Neural cell (in vitro differentiated cells): ENCODE data around the gene EFCAB11. TPM values are rescaled to one million over a fixed set of nuclear protein-coding genes. Genes with fewer than 3 reads are reported as not detected.

ENCODE experiments used
- H2AFZ ChIP-seq: fragments of 200-600, 300-800 bp; sonication (generic), shearing (Covaris generic); 2 replicates; pipeline ENCODE4 v1.6.0; 2014; ENCODE audit warnings: low read depth, mild to moderate bottlenecking, antibody characterized with exemption, low read length, moderate library complexity
- H3F3A ChIP-seq: fragments of 200-600 bp; shearing (Covaris generic); 2 replicates; pipeline ENCODE4 v1.6.1; 2016; ENCODE audit warnings: mild to moderate bottlenecking, moderate library complexity, mixed read lengths, antibody characterized with exemption, low read length; ENCODE audit not compliant: insufficient read depth, poor library complexity, severe bottlenecking
- H3K27ac ChIP-seq: fragments of 200-600, 300-800 bp; sonication (generic), shearing (Covaris generic); 2 replicates; pipeline ENCODE4 v1.5.1; 2014; ENCODE audit warnings: mild to moderate bottlenecking, low read length, moderate library complexity
- H3K27me3 ChIP-seq: fragments of 300-800, 200-600 bp; sonication (generic), shearing (Covaris generic); 2 replicates; pipeline ENCODE4 v1.6.0; 2014; ENCODE audit warnings: mild to moderate bottlenecking, low read depth, low read length, moderate library complexity; ENCODE audit not compliant: insufficient read depth
- H3K36me3 ChIP-seq: fragments of 300-800, 200-600 bp; sonication (generic), shearing (Covaris generic); 2 replicates; pipeline ENCODE4 v1.5.1; 2014; ENCODE audit warnings: mild to moderate bottlenecking, antibody characterized with exemption, low read length, moderate library complexity; ENCODE audit not compliant: insufficient read depth
- H3K4me2 ChIP-seq: fragments of 300-800, 200-600 bp; sonication (generic), shearing (Covaris generic); 2 replicates; pipeline ENCODE4 v1.6.0; 2014; ENCODE audit warnings: mild to moderate bottlenecking, low read length
- H3K4me3 ChIP-seq: fragments of 300-800, 200-600 bp; sonication (generic), shearing (Covaris generic); 2 replicates; pipeline ENCODE4 v1.5.1; 2014; ENCODE audit warnings: mild to moderate bottlenecking, low read length, moderate library complexity
- H3K79me2 ChIP-seq: fragments of 200-600 bp; shearing (Covaris generic); replicated peaks from 2 replicates; pipeline ENCODE4 v1.6.0; 2014; ENCODE audit warnings: mild to moderate bottlenecking, low read length, moderate library complexity; ENCODE audit not compliant: insufficient read depth
- H3K9ac ChIP-seq: fragments of 300-800, 200-600 bp; sonication (generic), shearing (Covaris generic); 2 replicates; pipeline ENCODE4 v1.6.1; 2016; ENCODE audit warnings: mild to moderate bottlenecking, low read length, mixed read lengths
- H3K9me2 ChIP-seq: fragments of 200-600 bp; shearing (Covaris generic); 2 replicates; pipeline ENCODE4 v1.6.1; 2016; ENCODE audit warnings: mild to moderate bottlenecking, low read length, mixed read lengths; ENCODE audit not compliant: insufficient read depth
- H3K9me3 ChIP-seq: fragments of 200-600, 300-800 bp; sonication (generic), shearing (Covaris generic); 2 replicates; pipeline ENCODE4 v1.6.1; 2016; ENCODE audit warnings: mild to moderate bottlenecking, mixed run types, low read length, moderate library complexity, mixed read lengths
- H4K20me1 ChIP-seq: fragments of 200-600 bp; shearing (Covaris generic); 2 replicates; pipeline ENCODE4 v1.6.1; 2016; ENCODE audit warnings: mild to moderate bottlenecking, mixed run types; ENCODE audit not compliant: insufficient read depth
- CTCF ChIP-seq: fragments of 450-650 bp; IDR thresholded peaks from 2 replicates; pipeline ENCODE4 v1.5.1; 2014; ENCODE audit warnings: antibody characterized with exemption, mild to moderate bottlenecking, moderate library complexity; ENCODE audit not compliant: poor library complexity, severe bottlenecking
- EP300 ChIP-seq: fragments of 450-650 bp; conservative IDR thresholded peaks from 2 replicates; pipeline ENCODE4 v1.6.1; 2014; ENCODE audit warnings: antibody characterized with exemption, mild to moderate bottlenecking, moderate library complexity; ENCODE audit not compliant: poor library complexity, severe bottlenecking
- EZH2 ChIP-seq: fragments of 200-600, 300-800 bp; shearing (Covaris generic), sonication (generic); IDR thresholded peaks from 2 replicates; pipeline ENCODE4 v1.6.1; 2014; ENCODE audit warnings: antibody characterized with exemption, low read length, borderline replicate concordance, mild to moderate bottlenecking; ENCODE audit not compliant: insufficient read depth, poor library complexity, severe bottlenecking
- MXI1 ChIP-seq: fragments of 450-650 bp; conservative IDR thresholded peaks from 2 replicates; pipeline ENCODE4 v1.6.1; 2014; ENCODE audit warnings: antibody characterized with exemption, mild to moderate bottlenecking; ENCODE audit not compliant: poor library complexity, severe bottlenecking
- POLR2AphosphoS5 ChIP-seq: IDR thresholded peaks from 2 replicates; pipeline ENCODE4 v1.6.1; 2012
- RAD21 ChIP-seq: fragments of 450-650 bp; conservative IDR thresholded peaks from 2 replicates; pipeline ENCODE4 v1.6.1; 2014; ENCODE audit warnings: antibody characterized with exemption, mild to moderate bottlenecking, moderate library complexity
- REST ChIP-seq: IDR thresholded peaks from 2 replicates; pipeline ENCODE4 v1.6.1; 2012; ENCODE audit warnings: borderline replicate concordance
- SMC3 ChIP-seq: fragments of 450-650 bp; conservative IDR thresholded peaks from 2 replicates; pipeline ENCODE4 v1.6.1; 2014; ENCODE audit warnings: antibody characterized with exemption, mild to moderate bottlenecking, moderate library complexity; ENCODE audit not compliant: poor library complexity
- TAF1 ChIP-seq: IDR thresholded peaks from 2 replicates; pipeline ENCODE4 v1.6.1; 2012; ENCODE audit warnings: low read depth
- polyA plus RNA-seq: library from polyadenylated mRNA; depleted of rRNA; stranded (reverse); fragments of >200 nt; gene quantifications from 2 replicates; pipeline ENCODE4 v1.2.3, GENCODE V29; 2014

The EFCAB11 gene
- polyA plus RNA-seq, 1 donor from 2014 or later, result 7.9 TPM

GRCh38 chr14:89960914-89961313 lies 6.4 kb upstream of the EFCAB11 start:
- Histone ChIP-seq H3K79me2 (peaks cover 18% of the 10 kb centered on the region), H3K4me2 (no peak overlapping the region)

GRCh38 chr14:89959853-89960445 lies 5.4 kb upstream of the EFCAB11 start:
- Histone ChIP-seq H3K79me2 (peaks cover 15% of the 10 kb centered on the region), H3K4me2 (no peak overlapping the region), H4K20me1 (no peaks in the 10 kb centered on the region), H3K27ac (no peak overlapping the region), H3K36me3 (no peaks in the 10 kb centered on the region), H3K27me3 (no peaks in the 10 kb centered on the region), H3F3A (peaks cover 3% of the 10 kb centered on the region), H3K9ac (no peak overlapping the region), H3K4me3 (no peak overlapping the region), H3K9me3 (no peaks in the 10 kb centered on the region), H3K9me2 (no peaks in the 10 kb centered on the region), H2AFZ (no peak overlapping the region)
- TF ChIP-seq SMC3 (no peak), POLR2AphosphoS5 (no peak), RAD21 (no peak), MXI1 (no peak), EP300 (no peak), TAF1 (no peak), REST (no peak)

More at GRCh38 chr14:89960914-89961313, 6.4 kb upstream of the EFCAB11 start:
- Histone ChIP-seq H2AFZ (no peak overlapping the region), H3F3A (peaks cover 3% of the 10 kb centered on the region), H3K27me3 (no peaks in the 10 kb centered on the region), H3K9me3 (no peaks in the 10 kb centered on the region), H3K4me3 (no peak overlapping the region), H3K9ac (no peak overlapping the region), H3K36me3 (no peaks in the 10 kb centered on the region), H3K27ac (no peak overlapping the region), H3K9me2 (no peaks in the 10 kb centered on the region), H4K20me1 (no peaks in the 10 kb centered on the region)
- TF ChIP-seq CTCF (no peak), REST (no peak), TAF1 (no peak), RAD21 (no peak), SMC3 (no peak), POLR2AphosphoS5 (no peak), EP300 (no peak), EZH2 (no peak), MXI1 (no peak)
